ENCODE data around the gene MACROH2A1.

MACROH2A1 gene

GRCh38 chr5:135393691-135394090 lies 5.3 kb downstream of the MACROH2A1 start:
- TF ChIP-seq TAF1 (IDR thresholded peaks at IDR 0.05; ENCODE audit: low read depth) = no peak
- no peak for TF ChIP-seq MAX (IDR thresholded peaks at IDR 0.05)
- no peak for TF ChIP-seq EGR1 (IDR thresholded peaks at IDR 0.05)
- TF ChIP-seq CEBPB (IDR thresholded peaks at IDR 0.05) = no peak
- no peak for TF ChIP-seq YY1 (IDR thresholded peaks at IDR 0.05; ENCODE audit: low read depth)
- no peak for TF ChIP-seq ZBTB7A (IDR thresholded peaks at IDR 0.05; ENCODE audit: low read depth)
- no peak for TF ChIP-seq TCF12 (IDR thresholded peaks at IDR 0.05; ENCODE audit: low read depth)
- no peak for TF ChIP-seq FOXM1 (IDR thresholded peaks at IDR 0.05; ENCODE audit: borderline replicate concordance, low read depth)
- no peak for TF ChIP-seq USF1 (IDR thresholded peaks at IDR 0.05)
- no peak for TF ChIP-seq CREB1 (IDR thresholded peaks at IDR 0.05; ENCODE audit: low read depth)
- no peak for TF ChIP-seq EP300 (IDR thresholded peaks at IDR 0.05; ENCODE audit: borderline replicate concordance)
- no peak for TF ChIP-seq TEAD4 (IDR thresholded peaks at IDR 0.05)
- no peak for TF ChIP-seq REST (IDR thresholded peaks at IDR 0.05; ENCODE audit: low read depth)
- TF ChIP-seq NFIC (IDR thresholded peaks at IDR 0.05) = no peak
- TF ChIP-seq RAD21 (IDR thresholded peaks at IDR 0.05; ENCODE audit: low read depth) = no peak

- TF ChIP-seq REST (IDR thresholded peaks at IDR 0.05; ENCODE audit: low read depth) (no peak), MAX (IDR thresholded peaks at IDR 0.05) (no peak), CEBPB (IDR thresholded peaks at IDR 0.05) (no peak), CREB1 (IDR thresholded peaks at IDR 0.05; ENCODE audit: low read depth) (no peak), TCF12 (IDR thresholded peaks at IDR 0.05; ENCODE audit: low read depth) (no peak), FOXM1 (IDR thresholded peaks at IDR 0.05; ENCODE audit: borderline replicate concordance, low read depth) (no peak), RAD21 (IDR thresholded peaks at IDR 0.05; ENCODE audit: low read depth) (no peak), USF1 (IDR thresholded peaks at IDR 0.05) (no peak), NFIC (IDR thresholded peaks at IDR 0.05) (no peak), TAF1 (IDR thresholded peaks at IDR 0.05; ENCODE audit: low read depth) (no peak), EGR1 (IDR thresholded peaks at IDR 0.05) (no peak), TEAD4 (IDR thresholded peaks at IDR 0.05) (no peak), YY1 (IDR thresholded peaks at IDR 0.05; ENCODE audit: low read depth) (no peak), EP300 (IDR thresholded peaks at IDR 0.05; ENCODE audit: borderline replicate concordance) (no peak), ZBTB7A (IDR thresholded peaks at IDR 0.05; ENCODE audit: low read depth) (no peak)
These were observed 5.8 kb downstream of the MACROH2A1 start for GRCh38 chr5:135393229-135393628.

GRCh38 chr5:135392256-135392655 lies 6.8 kb downstream of the MACROH2A1 start:
- TF ChIP-seq MAX (IDR thresholded peaks at IDR 0.05) (no peak), EP300 (IDR thresholded peaks at IDR 0.05; ENCODE audit: borderline replicate concordance) (no peak), CEBPB (IDR thresholded peaks at IDR 0.05) (no peak), TCF12 (IDR thresholded peaks at IDR 0.05; ENCODE audit: low read depth) (no peak), EGR1 (IDR thresholded peaks at IDR 0.05) (no peak), ZBTB7A (IDR thresholded peaks at IDR 0.05; ENCODE audit: low read depth) (no peak), TEAD4 (IDR thresholded peaks at IDR 0.05) (no peak), TAF1 (IDR thresholded peaks at IDR 0.05; ENCODE audit: low read depth) (no peak), CREB1 (IDR thresholded peaks at IDR 0.05; ENCODE audit: low read depth) (no peak), NFIC (IDR thresholded peaks at IDR 0.05) (no peak), YY1 (IDR thresholded peaks at IDR 0.05; ENCODE audit: low read depth) (no peak), RAD21 (IDR thresholded peaks at IDR 0.05; ENCODE audit: low read depth) (no peak), USF1 (IDR thresholded peaks at IDR 0.05) (no peak)

GRCh38 chr5:135391869-135392255 lies 7.2 kb downstream of the MACROH2A1 start:
- TF ChIP-seq ZBTB7A (IDR thresholded peaks at IDR 0.05; ENCODE audit: low read depth) = no peak

- TF ChIP-seq EP300 (IDR thresholded peaks at IDR 0.05; ENCODE audit: borderline replicate concordance) (no peak), ZBTB7A (IDR thresholded peaks at IDR 0.05; ENCODE audit: low read depth) (no peak), CREB1 (IDR thresholded peaks at IDR 0.05; ENCODE audit: low read depth) (no peak), FOXM1 (IDR thresholded peaks at IDR 0.05; ENCODE audit: borderline replicate concordance, low read depth) (no peak), YY1 (IDR thresholded peaks at IDR 0.05; ENCODE audit: low read depth) (no peak), CEBPB (IDR thresholded peaks at IDR 0.05) (no peak), NFIC (IDR thresholded peaks at IDR 0.05) (no peak), USF1 (IDR thresholded peaks at IDR 0.05) (no peak), EGR1 (IDR thresholded peaks at IDR 0.05) (no peak), REST (IDR thresholded peaks at IDR 0.05; ENCODE audit: low read depth) (no peak), TCF12 (IDR thresholded peaks at IDR 0.05; ENCODE audit: low read depth) (no peak), RAD21 (IDR thresholded peaks at IDR 0.05; ENCODE audit: low read depth) (no peak), MAX (IDR thresholded peaks at IDR 0.05) (no peak), TEAD4 (IDR thresholded peaks at IDR 0.05) (no peak), TAF1 (IDR thresholded peaks at IDR 0.05; ENCODE audit: low read depth) (no peak)
These were observed 7.7 kb downstream of the MACROH2A1 start for GRCh38 chr5:135391116-135391868.

Measured in Ishikawa (cell line).